ENCODE data around the gene NEU4.

The NEU4 gene

GRCh38 chr2:241770936-241771285, 38.1 kb upstream of the NEU4 start:
- H3K4me1 ChIP-seq (ENCODE audit: insufficient read depth, low read length, severe bottlenecking) = peaks cover 6% of the 10 kb centered on the region

GRCh38 chr2:241771286-241772062, 37.5 kb upstream of the NEU4 start:
- no peak overlapping the region for H2AFZ ChIP-seq (ENCODE audit: low read length)
- H3K79me2 ChIP-seq (ENCODE audit: insufficient read depth, low read length) = no peaks in the 10 kb centered on the region
- TF ChIP-seq CTCF (IDR thresholded peaks at IDR 0.05; ENCODE audit: low read length) = no peak
- TF ChIP-seq EZH2 (IDR thresholded peaks at IDR 0.05; ENCODE audit: borderline replicate concordance, low read length) = no peak
- no peaks in the 10 kb centered on the region for H3K9me3 ChIP-seq (ENCODE audit: low read length)
- H3K4me2 ChIP-seq (ENCODE audit: low read length) = no peak overlapping the region
- no peaks in the 10 kb centered on the region for H3K9me2 ChIP-seq (ENCODE audit: low read depth, low read length)
- no peaks in the 10 kb centered on the region; the same call in 1 of the 2 replicates for H3K36me3 ChIP-seq (ENCODE audit: insufficient read depth, low read length)
- H3K4me1 ChIP-seq (ENCODE audit: insufficient read depth, low read length, severe bottlenecking) = peaks cover 6% of the 10 kb centered on the region
- no peak overlapping the region for H3K4me3 ChIP-seq (ENCODE audit: low read depth, low read length, poor library complexity, severe bottlenecking)
- no peak overlapping the region for H3K9ac ChIP-seq (ENCODE audit: low read length)
- no peak overlapping the region for H3K27ac ChIP-seq (ENCODE audit: low read depth, low read length, poor library complexity, severe bottlenecking)
- no peaks in the 10 kb centered on the region for H4K20me1 ChIP-seq (ENCODE audit: insufficient read depth, low read length)
- H3K27me3 ChIP-seq (ENCODE audit: insufficient read depth, low read length) = peaks cover 5% of the 10 kb centered on the region; the same call in 1 of the 2 replicates
- no peaks in the 10 kb centered on the region for H3F3A ChIP-seq (ENCODE audit: insufficient read depth, low read length)

More at GRCh38 chr2:241770936-241771285, 38.1 kb upstream of the NEU4 start:
- H3K36me3 ChIP-seq (ENCODE audit: insufficient read depth, low read length) = no peaks in the 10 kb centered on the region; the same call in 1 of the 2 replicates
- no peak overlapping the region for H3K27ac ChIP-seq (ENCODE audit: low read depth, low read length, poor library complexity, severe bottlenecking)
- no peaks in the 10 kb centered on the region for H4K20me1 ChIP-seq (ENCODE audit: insufficient read depth, low read length)
- H3K79me2 ChIP-seq (ENCODE audit: insufficient read depth, low read length) = no peaks in the 10 kb centered on the region
- H3K9ac ChIP-seq (ENCODE audit: low read length) = no peak overlapping the region
- H3K9me3 ChIP-seq (ENCODE audit: low read length) = no peaks in the 10 kb centered on the region
- no peak overlapping the region for H3K4me2 ChIP-seq (ENCODE audit: low read length)
- no peaks in the 10 kb centered on the region for H3F3A ChIP-seq (ENCODE audit: insufficient read depth, low read length)
- H3K4me3 ChIP-seq (ENCODE audit: low read depth, low read length, poor library complexity, severe bottlenecking) = no peak overlapping the region
- H3K27me3 ChIP-seq (ENCODE audit: insufficient read depth, low read length) = peaks cover 5% of the 10 kb centered on the region; the same call in 1 of the 2 replicates
- no peaks in the 10 kb centered on the region for H3K9me2 ChIP-seq (ENCODE audit: low read depth, low read length)
- no peak for TF ChIP-seq EZH2 (IDR thresholded peaks at IDR 0.05; ENCODE audit: borderline replicate concordance, low read length)
- no peak for TF ChIP-seq CTCF (IDR thresholded peaks at IDR 0.05; ENCODE audit: low read length)
- H2AFZ ChIP-seq (ENCODE audit: low read length) = no peak overlapping the region

GRCh38 chr2:241772063-241772499, 36.9 kb upstream of the NEU4 start:
- Histone ChIP-seq H3K36me3 (ENCODE audit: insufficient read depth, low read length) (no peaks in the 10 kb centered on the region; the same call in 1 of the 2 replicates), H3K27ac (ENCODE audit: low read depth, low read length, poor library complexity, severe bottlenecking) (no peak overlapping the region), H3K4me1 (ENCODE audit: insufficient read depth, low read length, severe bottlenecking) (peaks cover 6% of the 10 kb centered on the region), H3K9ac (ENCODE audit: low read length) (no peak overlapping the region), H3K9me3 (ENCODE audit: low read length) (no peaks in the 10 kb centered on the region), H3F3A (ENCODE audit: insufficient read depth, low read length) (no peaks in the 10 kb centered on the region), H3K79me2 (ENCODE audit: insufficient read depth, low read length) (no peaks in the 10 kb centered on the region), H2AFZ (ENCODE audit: low read length) (no peak overlapping the region), H3K4me3 (ENCODE audit: low read depth, low read length, poor library complexity, severe bottlenecking) (no peak overlapping the region), H3K4me2 (ENCODE audit: low read length) (no peak overlapping the region), H4K20me1 (ENCODE audit: insufficient read depth, low read length) (no peaks in the 10 kb centered on the region), H3K9me2 (ENCODE audit: low read depth, low read length) (no peaks in the 10 kb centered on the region), H3K27me3 (ENCODE audit: insufficient read depth, low read length) (peaks cover 5% of the 10 kb centered on the region; the same call in 1 of the 2 replicates)
- TF ChIP-seq CTCF (IDR thresholded peaks at IDR 0.05; ENCODE audit: low read length) = no peak
- TF ChIP-seq EZH2 (IDR thresholded peaks at IDR 0.05; ENCODE audit: borderline replicate concordance, low read length) = no peak

Data from OCI-LY1 (cell line).